CD14-positive monocyte (primary cell): ENCODE data around the gene ITLN2. TPM values are rescaled to one million over a fixed set of nuclear protein-coding genes. Genes with fewer than 3 reads are reported as not detected.

ENCODE experiments used
- DNase-seq, 3 donors: peaks; one replicate each; pipeline ENCODE4 v3.0.0-alpha.2; 2011 to 2022
- H2AFZ ChIP-seq: 2 replicates; pipeline ENCODE4 v1.6.0; 2012; ENCODE audit warnings: mild to moderate bottlenecking, low read depth, low read length, inconsistent platforms; ENCODE audit not compliant: insufficient read depth, poor library complexity, severe bottlenecking
- H3K27ac ChIP-seq, 2 donors: 1 replicate in 1 of 2; 2 replicates in 1 of 2; pipeline ENCODE4 v1.5.1; 2012 to 2013; ENCODE audit warnings: low read length in 2 of 2, control low read depth in 1 of 2, inconsistent platforms in 1 of 2, low read depth in 1 of 2, mild to moderate bottlenecking in 1 of 2
- H3K27me3 ChIP-seq, 2 donors: one replicate each; pipeline versions ENCODE4 v1.6.0 to v1.6.1; 2011 to 2013; ENCODE audit warnings: low read length in 2 of 2; ENCODE audit not compliant: control insufficient read depth in 2 of 2, insufficient read depth in 2 of 2
- H3K36me3 ChIP-seq, 2 donors: replicated peaks in 1 of 2; 1 replicate in 1 of 2; 2 replicates in 1 of 2; pipeline versions ENCODE4 v1.5.1 to v1.6.1; 2012 to 2013; ENCODE audit warnings: low read length in 2 of 2, control low read depth in 1 of 2, inconsistent platforms in 1 of 2, mild to moderate bottlenecking in 1 of 2; ENCODE audit not compliant: insufficient read depth in 2 of 2, control insufficient read depth in 1 of 2
- H3K4me1 ChIP-seq, 2 donors: 1 replicate in 1 of 2; 2 replicates in 1 of 2; pipeline versions ENCODE4 v1.5.1 to v1.6.1; 2012 to 2013; ENCODE audit warnings: low read length in 2 of 2, control low read depth in 1 of 2, inconsistent platforms in 1 of 2, mild to moderate bottlenecking in 1 of 2, moderate library complexity in 1 of 2; ENCODE audit not compliant: insufficient read depth in 2 of 2, control insufficient read depth in 1 of 2
- H3K4me2 ChIP-seq: replicated peaks from 2 replicates; pipeline ENCODE3; 2012; ENCODE audit warnings: low read length, moderate library complexity, mild to moderate bottlenecking; ENCODE audit not compliant: poor library complexity, severe bottlenecking; ENCODE audit errors: extremely low read depth
- H3K4me3 ChIP-seq, 3 experiments: fragments of 200-600 bp in 1 of 3; sonication (generic) in 1 of 3; replicated peaks in 1 of 3; 1 replicate in 2 of 3; 2 replicates in 1 of 3; pipeline ENCODE4 v1.5.1; 2011 to 2013; ENCODE audit warnings: low read length in 3 of 3, mild to moderate bottlenecking in 3 of 3, control low read depth in 2 of 3, low read depth in 2 of 3, inconsistent platforms in 1 of 3, moderate library complexity in 1 of 3
- H3K79me2 ChIP-seq: 2 replicates; pipeline ENCODE4 v1.6.0; 2012; ENCODE audit warnings: mild to moderate bottlenecking, control low read depth, inconsistent platforms, low read length, moderate library complexity; ENCODE audit not compliant: insufficient read depth
- H3K9ac ChIP-seq: 2 replicates; pipeline ENCODE4 v1.6.0; 2017; ENCODE audit warnings: low read length, mild to moderate bottlenecking; ENCODE audit not compliant: insufficient read depth, poor library complexity, severe bottlenecking
- H3K9me3 ChIP-seq, 2 donors: replicated peaks in 1 of 2; 1 replicate in 1 of 2; 2 replicates in 1 of 2; pipeline versions ENCODE4 v1.5.1 to v1.6.1; 2012 to 2013; ENCODE audit warnings: low read length in 2 of 2, control low read depth in 1 of 2; ENCODE audit not compliant: control insufficient read depth in 1 of 2, insufficient read depth in 1 of 2
- H4K20me1 ChIP-seq: 2 replicates; pipeline ENCODE4 v1.6.0; 2012; ENCODE audit warnings: mild to moderate bottlenecking, low read length, control low read depth, moderate library complexity; ENCODE audit not compliant: insufficient read depth
- H3K27ac Mint-ChIP-seq, 7 donors: one replicate each; pipeline ENCODE4 v1.8.0; 2020; ENCODE audit warnings: mild to moderate bottlenecking in 7 of 7, mixed read lengths in 7 of 7, moderate library complexity in 6 of 7, inconsistent platforms in 2 of 7
- H3K27me3 Mint-ChIP-seq, 3 donors: one replicate each; pipeline ENCODE4 v1.8.0; 2021 to 2022; ENCODE audit warnings: low read depth in 3 of 3, mild to moderate bottlenecking in 3 of 3, mixed read lengths in 3 of 3, moderate library complexity in 3 of 3, inconsistent platforms in 1 of 3
- H3K36me3 Mint-ChIP-seq, 2 donors: one replicate each; pipeline ENCODE4 v1.8.0; 2020; ENCODE audit warnings: mixed read lengths in 2 of 2, inconsistent platforms in 1 of 2, mild to moderate bottlenecking in 1 of 2
- H3K4me1 Mint-ChIP-seq: one replicate; pipeline ENCODE4 v1.8.0; 2020; ENCODE audit warnings: mild to moderate bottlenecking, mixed read lengths
- H3K4me3 Mint-ChIP-seq, 2 donors: one replicate each; pipeline ENCODE4 v1.8.0; 2020; ENCODE audit warnings: mild to moderate bottlenecking in 2 of 2, mixed read lengths in 2 of 2, moderate library complexity in 1 of 2
- H3K9me3 Mint-ChIP-seq, 7 donors: one replicate each; pipeline ENCODE4 v1.8.0; 2020 to 2022; ENCODE audit warnings: mixed read lengths in 7 of 7, mild to moderate bottlenecking in 6 of 7, moderate library complexity in 6 of 7, inconsistent platforms in 2 of 7
- WGBS: methylation state at CpG from one replicate; pipeline ENCODE4 v1.1.5; 2013; ENCODE audit warnings: missing lambda C conversion rate; ENCODE audit not compliant: insufficient coverage; 5-methylcytosine and 5-hydroxymethylcytosine counted together
- intact Hi-C, 2 donors: fragments of 100-400 bp; cut with micrococcal nuclease; formaldehyde crosslinking; loops; one replicate each; pipeline versions ENCODE4 v1.15.0 to v1.15.1; 2023
- polyA plus RNA-seq, 3 donors: library from polyadenylated mRNA; depleted of rRNA in 1 of 3; unstranded in 2 of 3; stranded (reverse) in 1 of 3; fragments of 300-500 nt in 2 of 3; fragments of >200 nt in 1 of 3; fragmentation: Illumina TruSeq in 2 of 3; gene quantifications; 1 replicate in 2 of 3; 2 replicates in 1 of 3; pipeline ENCODE4 v1.2.3, GENCODE V29; 2012 to 2021
- TF ChIP-seq, protein P1 (sequence below): fragments of 200-600 bp; IDR thresholded peaks from one replicate; pipeline ENCODE4 v1.8.0; 2022; ENCODE audit warnings: antibody characterized with exemption, mild to moderate bottlenecking

ITLN2 gene
- polyA plus RNA-seq, 3 donors = not detected

GRCh38 chr1:160911925-160912324 is 42.7 kb downstream of the ITLN2 start:
- no peaks in the 10 kb centered on the region for H3K79me2 ChIP-seq
- 100% methylated on average over 1 of the region's 2 CpGs for WGBS
- H3K4me1 Mint-ChIP-seq = peaks cover 2% of the 10 kb centered on the region
- no peak for DNase-seq
- no peaks in the 10 kb centered on the region for H3K36me3 ChIP-seq
- H3K9me3 Mint-ChIP-seq = peaks cover 0 to 2% (median 0%) of the 10 kb centered on the region in 7 donors
- H3K27ac Mint-ChIP-seq = no peak overlapping the region
- H3K4me2 ChIP-seq = no peak overlapping the region
- H3K4me3 ChIP-seq = no peak overlapping the region
- no peaks in the 10 kb centered on the region for H3K27me3 Mint-ChIP-seq
- H3K9ac ChIP-seq = no peak overlapping the region
- H3K9me3 ChIP-seq = no peaks in the 10 kb centered on the region
- no peaks in the 10 kb centered on the region for H3K36me3 Mint-ChIP-seq
- H3K4me1 ChIP-seq = no peaks in the 10 kb centered on the region
- H4K20me1 ChIP-seq = no peaks in the 10 kb centered on the region
- no peak overlapping the region for H3K27ac ChIP-seq
- intact Hi-C loops = no loop called here
- no peak overlapping the region for H3K4me3 Mint-ChIP-seq
- H2AFZ ChIP-seq = no peak overlapping the region
- TF ChIP-seq, protein P1, sequence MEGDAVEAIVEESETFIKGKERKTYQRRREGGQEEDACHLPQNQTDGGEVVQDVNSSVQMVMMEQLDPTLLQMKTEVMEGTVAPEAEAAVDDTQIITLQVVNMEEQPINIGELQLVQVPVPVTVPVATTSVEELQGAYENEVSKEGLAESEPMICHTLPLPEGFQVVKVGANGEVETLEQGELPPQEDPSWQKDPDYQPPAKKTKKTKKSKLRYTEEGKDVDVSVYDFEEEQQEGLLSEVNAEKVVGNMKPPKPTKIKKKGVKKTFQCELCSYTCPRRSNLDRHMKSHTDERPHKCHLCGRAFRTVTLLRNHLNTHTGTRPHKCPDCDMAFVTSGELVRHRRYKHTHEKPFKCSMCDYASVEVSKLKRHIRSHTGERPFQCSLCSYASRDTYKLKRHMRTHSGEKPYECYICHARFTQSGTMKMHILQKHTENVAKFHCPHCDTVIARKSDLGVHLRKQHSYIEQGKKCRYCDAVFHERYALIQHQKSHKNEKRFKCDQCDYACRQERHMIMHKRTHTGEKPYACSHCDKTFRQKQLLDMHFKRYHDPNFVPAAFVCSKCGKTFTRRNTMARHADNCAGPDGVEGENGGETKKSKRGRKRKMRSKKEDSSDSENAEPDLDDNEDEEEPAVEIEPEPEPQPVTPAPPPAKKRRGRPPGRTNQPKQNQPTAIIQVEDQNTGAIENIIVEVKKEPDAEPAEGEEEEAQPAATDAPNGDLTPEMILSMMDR = no peak
- H3K27me3 ChIP-seq = no peaks in the 10 kb centered on the region

- WGBS = 91% methylated on average over 7 of the region's 7 CpGs
- H3K9me3 ChIP-seq = no peaks in the 10 kb centered on the region
- H3K79me2 ChIP-seq = no peaks in the 10 kb centered on the region
- no peak overlapping the region for H3K27ac Mint-ChIP-seq
- no peak overlapping the region for H3K4me3 ChIP-seq
- no peak overlapping the region for H2AFZ ChIP-seq
- H3K36me3 ChIP-seq = no peaks in the 10 kb centered on the region
- H4K20me1 ChIP-seq = no peaks in the 10 kb centered on the region
- no peaks in the 10 kb centered on the region for H3K27me3 Mint-ChIP-seq
- no peaks in the 10 kb centered on the region for H3K4me1 ChIP-seq
- H3K36me3 Mint-ChIP-seq = no peaks in the 10 kb centered on the region
- no peak for DNase-seq
- no peak overlapping the region for H3K4me2 ChIP-seq
- peaks cover 0 to 2% (median 0%) of the 10 kb centered on the region in 7 donors for H3K9me3 Mint-ChIP-seq
- no peak overlapping the region for H3K4me3 Mint-ChIP-seq
- TF ChIP-seq, protein P1 = no peak
- intact Hi-C loops = no loop called here
- peaks cover 2% of the 10 kb centered on the region for H3K4me1 Mint-ChIP-seq
- no peak overlapping the region for H3K27ac ChIP-seq
- no peak overlapping the region for H3K9ac ChIP-seq
- no peaks in the 10 kb centered on the region for H3K27me3 ChIP-seq
Measured at GRCh38 chr1:160911441-160911840, 43.2 kb downstream of the ITLN2 start.
